Mammary epithelial cell (primary cell): Measurements from ENCODE around the gene E2F4.

ENCODE experiments used
- EZH2 ChIP-seq: IDR thresholded peaks from 2 replicates; pipeline ENCODE4 v1.6.1; 2012; ENCODE audit warnings: low read length, inconsistent platforms, borderline replicate concordance
- TF ChIP-seq, protein P1 (sequence below), 2 donors: IDR thresholded peaks in 1 of 2; conservative IDR thresholded peaks in 1 of 2; 2 replicates each; pipeline ENCODE4 v1.5.1; 2011 to 2012; ENCODE audit warnings: inconsistent platforms in 2 of 2, low read length in 2 of 2, mild to moderate bottlenecking in 2 of 2, control low read depth in 1 of 2, low read depth in 1 of 2; ENCODE audit not compliant: insufficient read depth in 1 of 2; ENCODE audit errors: extremely low read depth in 1 of 2

DNA sequence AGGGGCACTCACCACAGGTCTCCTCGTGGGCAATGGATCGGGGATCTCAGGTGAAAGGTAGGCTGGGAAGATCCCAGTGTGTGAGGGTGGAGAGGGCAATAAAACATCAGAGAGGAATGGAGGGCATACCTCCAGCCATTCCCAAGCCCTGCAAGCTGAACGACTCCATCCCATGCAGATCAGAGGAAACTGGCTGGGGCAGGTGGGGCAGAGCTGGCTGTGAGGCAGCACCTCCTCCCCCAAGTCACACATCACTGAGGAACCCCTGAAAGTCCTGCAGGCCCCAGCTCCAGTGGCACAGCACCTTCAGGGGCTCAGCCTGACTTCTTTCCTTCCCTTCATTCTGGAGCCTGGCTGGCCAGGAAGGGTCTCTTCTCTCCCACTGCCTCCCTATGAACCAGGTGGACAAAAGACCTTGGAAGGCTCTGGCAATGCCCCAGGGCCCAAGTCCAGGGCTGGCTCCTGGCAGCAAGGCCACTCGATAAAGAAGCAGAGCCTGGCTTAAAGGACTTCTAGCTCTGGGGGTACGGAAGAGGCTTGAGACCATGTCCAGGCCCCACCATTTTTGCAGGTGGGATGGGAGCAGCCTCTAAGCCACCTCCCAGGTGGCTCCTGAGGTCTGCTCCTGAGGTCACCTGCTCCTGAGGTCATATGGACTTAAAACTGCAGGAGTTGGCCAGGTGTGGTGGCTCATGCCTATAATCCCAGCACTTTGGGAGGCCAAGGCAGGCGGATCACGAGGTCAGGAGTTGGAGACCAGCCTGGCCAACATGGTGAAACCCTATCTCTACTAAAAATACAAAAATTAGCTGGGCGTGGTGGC is 21.5 kb downstream of the E2F4 start:
- no peak for TF ChIP-seq EZH2
- TF ChIP-seq, protein P1, sequence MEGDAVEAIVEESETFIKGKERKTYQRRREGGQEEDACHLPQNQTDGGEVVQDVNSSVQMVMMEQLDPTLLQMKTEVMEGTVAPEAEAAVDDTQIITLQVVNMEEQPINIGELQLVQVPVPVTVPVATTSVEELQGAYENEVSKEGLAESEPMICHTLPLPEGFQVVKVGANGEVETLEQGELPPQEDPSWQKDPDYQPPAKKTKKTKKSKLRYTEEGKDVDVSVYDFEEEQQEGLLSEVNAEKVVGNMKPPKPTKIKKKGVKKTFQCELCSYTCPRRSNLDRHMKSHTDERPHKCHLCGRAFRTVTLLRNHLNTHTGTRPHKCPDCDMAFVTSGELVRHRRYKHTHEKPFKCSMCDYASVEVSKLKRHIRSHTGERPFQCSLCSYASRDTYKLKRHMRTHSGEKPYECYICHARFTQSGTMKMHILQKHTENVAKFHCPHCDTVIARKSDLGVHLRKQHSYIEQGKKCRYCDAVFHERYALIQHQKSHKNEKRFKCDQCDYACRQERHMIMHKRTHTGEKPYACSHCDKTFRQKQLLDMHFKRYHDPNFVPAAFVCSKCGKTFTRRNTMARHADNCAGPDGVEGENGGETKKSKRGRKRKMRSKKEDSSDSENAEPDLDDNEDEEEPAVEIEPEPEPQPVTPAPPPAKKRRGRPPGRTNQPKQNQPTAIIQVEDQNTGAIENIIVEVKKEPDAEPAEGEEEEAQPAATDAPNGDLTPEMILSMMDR (conservative IDR thresholded peaks at IDR 0.05 in 1 of 2, IDR thresholded peaks at IDR 0.05 in 1 of 2; ENCODE audit: extremely low read depth in 1 of 2, insufficient read depth in 1 of 2, low read depth in 1 of 2, low read length in 2 of 2) = no peak
